Activated B cell treated with CpG ODN at 0.5 μM for 24 hours (primary cell): ENCODE measurements around the gene NDFIP2. TPM values are rescaled to one million over a fixed set of nuclear protein-coding genes. Genes with fewer than 3 reads are reported as not detected.

Source experiments
- ATAC-seq: fragments of 200-7000 bp; cut with Tn5 transposase; one replicate; pipeline ENCODE4 v1.10.0; 2021; ENCODE audit warnings: low read depth, mild to moderate bottlenecking, moderate library complexity
- CTCF ChIA-PET: fragments of 350-600 bp; sonication (Branson Sonifier 250); formaldehyde crosslinking; loops from one replicate; lab custom pipeline; 2021; ENCODE audit warnings: antibody characterized with exemption; lab: Charles Lee
- POLR2A ChIA-PET: fragments of 350-600 bp; sonication (Branson Sonifier 250); formaldehyde crosslinking; loops from one replicate; lab custom pipeline; 2021; ENCODE audit warnings: antibody characterized with exemption; lab: Charles Lee
- DNase-seq: peaks from one replicate; pipeline ENCODE4 v3.0.0; 2022
- H3K27ac Mint-ChIP-seq: one replicate; pipeline ENCODE4 v1.8.0; 2020; ENCODE audit warnings: mixed read lengths
- H3K27me3 Mint-ChIP-seq: one replicate; pipeline ENCODE4 v1.8.0; 2021; ENCODE audit warnings: mixed read lengths
- H3K36me3 Mint-ChIP-seq: one replicate; pipeline ENCODE4 v1.8.0; 2021; ENCODE audit warnings: low read depth, mixed read lengths
- H3K4me1 Mint-ChIP-seq: one replicate; pipeline ENCODE4 v1.8.0; 2021; ENCODE audit warnings: mixed read lengths
- H3K4me3 Mint-ChIP-seq: one replicate; pipeline ENCODE4 v1.8.0; 2020; ENCODE audit warnings: mild to moderate bottlenecking, mixed read lengths
- H3K9me3 Mint-ChIP-seq: one replicate; pipeline ENCODE4 v1.8.0; 2020; ENCODE audit warnings: mixed read lengths
- intact Hi-C: fragments of 100-400 bp; cut with micrococcal nuclease; formaldehyde crosslinking; loops from one replicate; pipeline ENCODE4 v1.15.1; 2024
- total RNA-seq: library from RNA; stranded (reverse); gene quantifications from 2 replicates; pipeline ENCODE4 v1.2.3, GENCODE V29; 2022
- TF ChIP-seq, protein P1 (sequence below): fragments of 200-600 bp; IDR thresholded peaks from one replicate; pipeline ENCODE4 v1.8.0; 2022; ENCODE audit warnings: antibody characterized with exemption, mild to moderate bottlenecking

The NDFIP2 gene
- total RNA-seq, 1 donor from 2014 or later = 2.8 TPM

DNA sequence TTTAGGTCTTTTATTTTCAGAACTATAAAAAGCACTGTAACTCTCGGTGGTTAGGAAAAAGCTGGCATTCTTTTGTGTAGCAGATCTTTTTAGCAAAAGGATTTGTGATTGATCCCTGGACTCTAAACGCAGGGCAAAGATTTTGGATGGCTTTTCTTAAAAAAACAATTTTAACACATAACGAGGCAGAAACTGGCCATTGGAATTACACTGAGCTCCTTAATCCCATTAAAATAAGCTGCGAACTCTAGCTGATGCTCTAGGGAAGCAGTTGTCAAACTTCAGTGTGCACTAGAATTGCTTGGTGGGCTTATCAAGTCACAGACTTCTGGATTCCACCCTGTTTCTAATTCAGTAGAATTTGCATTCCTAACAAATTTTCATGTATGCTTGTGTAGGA lies 33.8 kb upstream of the NDFIP2 start:
- Mint-ChIP-seq H3K27me3 (peaks cover 5% of the 10 kb centered on the region), H3K4me1 (peaks cover 17% of the 10 kb centered on the region), H3K4me3 (no peak overlapping the region), H3K36me3 (no peaks in the 10 kb centered on the region), H3K27ac (no peak overlapping the region), H3K9me3 (no peaks in the 10 kb centered on the region)
- ATAC-seq (no peak), DNase-seq (no peak)
- intact Hi-C loops = no loop called here
- ChIA-PET CTCF (no interaction called here), POLR2A (no interaction called here)
- TF ChIP-seq, protein P1, sequence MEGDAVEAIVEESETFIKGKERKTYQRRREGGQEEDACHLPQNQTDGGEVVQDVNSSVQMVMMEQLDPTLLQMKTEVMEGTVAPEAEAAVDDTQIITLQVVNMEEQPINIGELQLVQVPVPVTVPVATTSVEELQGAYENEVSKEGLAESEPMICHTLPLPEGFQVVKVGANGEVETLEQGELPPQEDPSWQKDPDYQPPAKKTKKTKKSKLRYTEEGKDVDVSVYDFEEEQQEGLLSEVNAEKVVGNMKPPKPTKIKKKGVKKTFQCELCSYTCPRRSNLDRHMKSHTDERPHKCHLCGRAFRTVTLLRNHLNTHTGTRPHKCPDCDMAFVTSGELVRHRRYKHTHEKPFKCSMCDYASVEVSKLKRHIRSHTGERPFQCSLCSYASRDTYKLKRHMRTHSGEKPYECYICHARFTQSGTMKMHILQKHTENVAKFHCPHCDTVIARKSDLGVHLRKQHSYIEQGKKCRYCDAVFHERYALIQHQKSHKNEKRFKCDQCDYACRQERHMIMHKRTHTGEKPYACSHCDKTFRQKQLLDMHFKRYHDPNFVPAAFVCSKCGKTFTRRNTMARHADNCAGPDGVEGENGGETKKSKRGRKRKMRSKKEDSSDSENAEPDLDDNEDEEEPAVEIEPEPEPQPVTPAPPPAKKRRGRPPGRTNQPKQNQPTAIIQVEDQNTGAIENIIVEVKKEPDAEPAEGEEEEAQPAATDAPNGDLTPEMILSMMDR = no peak

DNA sequence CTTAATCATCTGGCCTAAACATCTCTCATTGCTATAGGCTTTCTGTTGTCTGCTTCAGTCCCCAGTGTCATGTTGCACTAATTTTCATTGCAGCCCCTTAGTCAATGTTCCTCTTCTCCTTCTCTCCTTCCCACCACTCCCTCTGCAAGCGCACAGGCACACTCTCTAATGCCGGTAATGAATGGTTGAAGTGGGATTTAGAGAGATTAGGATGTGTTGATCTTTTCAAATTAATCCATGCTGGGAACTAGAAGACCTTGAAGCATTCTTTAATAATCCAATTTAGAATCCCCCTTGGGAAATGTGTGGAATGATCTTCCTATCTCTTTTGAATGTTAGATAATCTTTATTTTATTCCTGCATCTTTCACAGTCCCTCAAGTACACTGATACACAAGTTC lies 33.2 kb upstream of the NDFIP2 start:
- Mint-ChIP-seq H3K4me3 (no peak overlapping the region), H3K27ac (no peak overlapping the region), H3K36me3 (no peaks in the 10 kb centered on the region), H3K9me3 (no peaks in the 10 kb centered on the region), H3K27me3 (peaks cover 8% of the 10 kb centered on the region), H3K4me1 (peaks cover 17% of the 10 kb centered on the region)
- CTCF ChIA-PET = no interaction called here
- POLR2A ChIA-PET = no interaction called here
- TF ChIP-seq, protein P1 = no peak
- no peak for DNase-seq
- intact Hi-C loops = no loop called here
- no peak for ATAC-seq

DNA sequence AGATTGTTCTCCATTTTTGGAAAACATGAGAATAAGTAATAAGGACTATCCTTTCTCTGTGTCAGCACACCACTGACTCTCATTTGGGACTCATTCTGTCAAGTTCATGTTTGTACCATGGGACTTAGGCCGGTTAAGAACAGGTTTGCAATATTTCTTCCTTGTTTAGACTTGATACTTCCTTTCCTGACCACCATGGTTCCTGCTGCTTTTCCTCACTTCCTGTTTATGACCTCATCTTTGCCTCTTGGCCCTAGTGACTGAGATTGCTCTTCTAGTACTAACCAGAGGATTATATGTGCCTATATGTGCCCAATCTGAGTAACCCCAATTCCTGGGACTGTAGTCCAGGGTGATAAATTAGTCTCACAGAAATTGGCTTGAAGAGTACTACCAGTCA lies 32.5 kb upstream of the NDFIP2 start:
- ChIA-PET CTCF (no interaction called here), POLR2A (no interaction called here)
- no peak overlapping the region for H3K4me3 Mint-ChIP-seq
- H3K27me3 Mint-ChIP-seq = peaks cover 10% of the 10 kb centered on the region
- no peak overlapping the region for H3K27ac Mint-ChIP-seq
- DNase-seq (no peak), ATAC-seq (no peak)
- intact Hi-C loops = no loop called here
- no peaks in the 10 kb centered on the region for H3K36me3 Mint-ChIP-seq
- TF ChIP-seq, protein P1 = no peak
- no peaks in the 10 kb centered on the region for H3K9me3 Mint-ChIP-seq
- H3K4me1 Mint-ChIP-seq = peaks cover 17% of the 10 kb centered on the region

DNA sequence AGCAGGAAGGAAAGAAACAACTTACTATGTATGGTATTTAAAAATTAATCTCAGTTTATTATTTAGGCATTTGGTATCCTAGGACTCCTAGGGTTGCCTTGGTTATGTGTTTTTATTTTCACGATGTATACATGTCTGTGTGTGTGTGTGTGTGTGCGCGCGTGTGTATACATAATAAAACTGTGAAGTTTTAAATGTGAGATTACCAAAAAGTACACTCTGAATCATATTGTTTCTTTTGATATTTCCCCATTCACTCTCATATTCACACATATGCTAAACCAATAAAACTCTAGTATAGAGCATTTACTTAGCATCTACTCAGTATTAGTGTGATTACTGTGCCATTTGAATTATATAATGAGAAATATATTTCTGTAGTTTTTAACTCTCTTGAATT lies 30.8 kb upstream of the NDFIP2 start:
- Mint-ChIP-seq H3K9me3 (no peaks in the 10 kb centered on the region), H3K36me3 (no peaks in the 10 kb centered on the region), H3K27ac (no peak overlapping the region), H3K27me3 (peaks cover 18% of the 10 kb centered on the region), H3K4me1 (peaks cover 17% of the 10 kb centered on the region), H3K4me3 (no peak overlapping the region)
- no peak for ATAC-seq
- TF ChIP-seq, protein P1 = no peak
- DNase-seq = no peak
- intact Hi-C loops = no loop called here
- CTCF ChIA-PET = no interaction called here
- POLR2A ChIA-PET = no interaction called here

DNA sequence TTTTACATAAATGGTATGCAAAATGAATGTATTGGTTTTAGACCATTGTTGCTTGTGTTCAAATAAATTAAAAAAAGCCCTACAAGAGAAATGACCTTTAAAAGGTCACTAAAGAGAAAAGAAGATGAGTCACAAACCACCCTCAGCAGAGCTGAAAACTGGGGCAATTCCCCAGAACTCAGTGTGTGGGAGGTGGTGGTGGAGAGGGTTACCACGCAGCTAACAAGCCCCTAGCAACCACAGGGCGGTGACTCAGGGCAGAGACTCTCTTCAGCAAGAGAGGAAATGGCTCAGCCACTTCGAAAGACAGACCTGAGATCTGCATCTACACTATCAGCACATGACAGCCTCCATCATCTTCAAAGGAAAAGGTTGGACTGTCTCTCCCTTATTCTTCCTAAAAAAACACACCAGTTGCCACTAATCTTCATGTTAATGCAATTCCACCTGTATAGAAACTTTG lies 29.4 kb upstream of the NDFIP2 start:
- H3K27ac Mint-ChIP-seq = peak overlapping the region; percentile 41
- no peaks in the 10 kb centered on the region for H3K36me3 Mint-ChIP-seq
- peaks cover 17% of the 10 kb centered on the region for H3K4me1 Mint-ChIP-seq
- DNase-seq = peak; percentile 25
- peaks cover 26% of the 10 kb centered on the region for H3K27me3 Mint-ChIP-seq
- H3K9me3 Mint-ChIP-seq = no peaks in the 10 kb centered on the region
- TF ChIP-seq, protein P1 = no peak
- peak; percentile 100 for ATAC-seq
- intact Hi-C loops = loop anchor here (1.0 kb wide), 1 partner anchor 46 kb away; no protein-coding TSS in a partner anchor
- POLR2A ChIA-PET = interaction anchor here (0.6 to 1.3 kb wide), 2 partner anchors 46 to 54 kb away, joined by 4 to 9 read pairs; partner anchors contain the start of gene RBM26
- CTCF ChIA-PET = interaction anchor here (1.3 kb wide), 1 partner anchor 27 kb away, joined by 7 read pairs; no protein-coding TSS in a partner anchor
- H3K4me3 Mint-ChIP-seq = no peak overlapping the region
